ENCODE measurements around the gene UCP2. TPM values are rescaled to one million over a fixed set of nuclear protein-coding genes. Genes with fewer than 3 reads are reported as not detected.

UCP2 gene
- polyA plus RNA-seq, 2 donors, result 3.0 to 5.0 TPM

DNA sequence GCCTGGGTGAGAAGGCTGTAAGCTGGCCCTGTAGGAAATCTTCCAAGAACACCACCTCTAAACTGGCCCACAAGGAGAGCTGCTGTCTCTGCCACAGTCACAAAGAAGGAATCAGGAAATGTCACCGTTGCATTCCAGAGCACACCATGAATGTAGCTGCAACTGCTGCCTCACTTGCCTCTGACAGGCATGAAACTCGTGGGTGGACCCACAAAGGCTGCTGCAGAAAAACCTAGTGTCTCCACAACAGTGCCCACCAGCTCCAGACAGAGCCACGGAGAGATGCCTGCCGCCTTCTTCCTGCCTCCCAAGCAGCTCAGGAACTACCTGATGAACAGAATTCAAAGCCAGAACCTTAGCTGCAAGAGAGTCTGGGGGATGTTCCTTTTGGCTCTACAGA lies 21.3 kb downstream of the UCP2 start:
- Histone ChIP-seq H3K27ac (ENCODE audit: low read depth in 2 of 2, low read length in 1 of 2) (no peak overlapping the region), H3K9me3 (ENCODE audit: control insufficient read depth in 2 of 2, insufficient read depth in 1 of 2, low read depth in 1 of 2, low read length in 1 of 2) (no peaks in the 10 kb centered on the region), H3K4me1 (ENCODE audit: control insufficient read depth in 2 of 2, insufficient read depth in 2 of 2, low read length in 1 of 2) (peaks cover 0 to 2% of the 10 kb centered on the region in 2 donors), H3K36me3 (ENCODE audit: control insufficient read depth in 2 of 2, insufficient read depth in 2 of 2, low read length in 1 of 2) (no peaks in the 10 kb centered on the region), H3K27me3 (ENCODE audit: control insufficient read depth in 1 of 2, insufficient read depth in 2 of 2, low read length in 2 of 2) (no peaks in the 10 kb centered on the region), H3K4me3 (ENCODE audit: low read depth in 1 of 2, low read length in 2 of 2) (no peak overlapping the region)
- WGBS, 2 donors, result 65 to 68% methylated on average over 4 of the region's 4 CpGs

DNA sequence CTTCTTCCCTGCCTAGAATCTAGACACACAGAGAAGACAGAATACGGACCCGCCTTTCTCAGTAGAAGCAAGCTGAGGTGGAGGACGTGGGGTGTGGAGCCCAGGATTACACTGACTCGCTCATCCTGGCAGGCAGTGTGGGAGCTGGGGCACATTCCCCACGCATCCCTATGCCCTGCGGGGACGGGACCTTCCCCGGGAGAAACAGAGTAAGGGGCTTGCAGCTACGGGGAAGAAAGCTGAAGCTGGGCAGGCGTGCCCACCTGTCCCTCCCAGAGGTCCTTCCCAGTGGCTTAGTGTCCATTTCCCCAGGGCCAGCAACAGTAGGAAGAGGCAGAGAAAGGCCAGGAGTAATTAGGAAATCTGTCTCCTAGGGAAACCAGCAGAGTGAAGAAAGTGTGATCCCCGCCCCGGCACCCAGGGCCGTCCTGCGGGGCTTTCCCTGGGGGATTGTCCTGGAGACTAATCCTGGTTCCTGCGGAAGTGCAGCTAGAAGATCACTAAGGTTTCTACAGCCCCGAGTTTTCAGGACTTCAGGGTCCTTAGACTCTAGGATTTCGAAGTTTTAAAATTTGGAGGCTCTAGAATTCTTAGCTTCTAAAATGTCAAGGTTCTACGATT lies 24.0 kb downstream of the UCP2 start:
- Histone ChIP-seq H3K4me1 (ENCODE audit: control insufficient read depth in 2 of 2, insufficient read depth in 2 of 2, low read length in 1 of 2) (peaks cover 0 to 2% of the 10 kb centered on the region in 2 donors), H3K27me3 (ENCODE audit: control insufficient read depth in 1 of 2, insufficient read depth in 2 of 2, low read length in 2 of 2) (no peaks in the 10 kb centered on the region), H3K4me3 (ENCODE audit: low read depth in 1 of 2, low read length in 2 of 2) (no peak overlapping the region), H3K27ac (ENCODE audit: low read depth in 2 of 2, low read length in 1 of 2) (no peak overlapping the region), H3K36me3 (ENCODE audit: control insufficient read depth in 2 of 2, insufficient read depth in 2 of 2, low read length in 1 of 2) (no peaks in the 10 kb centered on the region), H3K9me3 (ENCODE audit: control insufficient read depth in 2 of 2, insufficient read depth in 1 of 2, low read depth in 1 of 2, low read length in 1 of 2) (no peaks in the 10 kb centered on the region)
- 77% methylated on average over 18 of the region's 18 CpGs for WGBS, 2 donors

DNA sequence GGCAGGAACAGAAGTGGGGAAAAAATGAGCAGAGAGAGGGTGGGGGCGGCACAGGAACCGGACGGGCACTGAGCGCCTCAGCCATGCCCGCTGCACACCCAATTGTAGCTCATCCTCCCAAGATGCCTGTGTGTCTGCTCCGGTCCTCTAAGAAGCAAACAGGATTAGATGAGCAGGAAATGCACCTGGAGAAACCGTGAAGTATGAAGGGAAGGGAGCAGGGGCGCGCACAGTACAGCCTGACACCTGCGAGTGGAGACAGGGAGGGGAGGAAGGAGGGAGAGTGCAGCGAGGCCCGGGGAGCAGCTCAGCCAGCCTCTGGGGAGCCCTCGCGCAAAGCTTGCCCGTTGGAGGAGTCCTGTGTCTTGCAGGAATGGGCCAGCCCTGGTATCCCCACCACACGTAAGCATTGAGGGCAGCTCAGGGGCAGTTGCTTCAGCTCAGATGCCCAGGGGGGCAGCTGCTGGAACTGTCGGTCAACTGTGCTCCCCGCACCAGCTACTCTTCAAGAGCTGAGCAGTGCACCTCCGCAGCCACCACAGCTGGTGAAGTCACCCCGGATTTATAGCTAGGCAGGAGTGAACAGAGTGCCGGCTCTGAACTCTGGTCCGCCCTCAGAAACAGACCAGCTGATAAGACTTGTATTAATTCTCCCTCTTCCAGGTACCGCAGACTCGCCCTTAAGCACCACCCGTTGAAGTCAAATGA lies 24.8 kb downstream of the UCP2 start:
- no peaks in the 10 kb centered on the region for H3K27me3 ChIP-seq (ENCODE audit: control insufficient read depth in 1 of 2, insufficient read depth in 2 of 2, low read length in 2 of 2)
- peaks cover 0 to 2% of the 10 kb centered on the region in 2 donors for H3K4me1 ChIP-seq (ENCODE audit: control insufficient read depth in 2 of 2, insufficient read depth in 2 of 2, low read length in 1 of 2)
- WGBS, 2 donors, result 62 to 77% methylated on average over 25 of the region's 25 CpGs
- no peaks in the 10 kb centered on the region for H3K36me3 ChIP-seq (ENCODE audit: control insufficient read depth in 2 of 2, insufficient read depth in 2 of 2, low read length in 1 of 2)
- H3K9me3 ChIP-seq (ENCODE audit: control insufficient read depth in 2 of 2, insufficient read depth in 1 of 2, low read depth in 1 of 2, low read length in 1 of 2), result no peaks in the 10 kb centered on the region
- H3K27ac ChIP-seq (ENCODE audit: low read depth in 2 of 2, low read length in 1 of 2), result no peak overlapping the region
- no peak overlapping the region for H3K4me3 ChIP-seq (ENCODE audit: low read depth in 1 of 2, low read length in 2 of 2)

DNA sequence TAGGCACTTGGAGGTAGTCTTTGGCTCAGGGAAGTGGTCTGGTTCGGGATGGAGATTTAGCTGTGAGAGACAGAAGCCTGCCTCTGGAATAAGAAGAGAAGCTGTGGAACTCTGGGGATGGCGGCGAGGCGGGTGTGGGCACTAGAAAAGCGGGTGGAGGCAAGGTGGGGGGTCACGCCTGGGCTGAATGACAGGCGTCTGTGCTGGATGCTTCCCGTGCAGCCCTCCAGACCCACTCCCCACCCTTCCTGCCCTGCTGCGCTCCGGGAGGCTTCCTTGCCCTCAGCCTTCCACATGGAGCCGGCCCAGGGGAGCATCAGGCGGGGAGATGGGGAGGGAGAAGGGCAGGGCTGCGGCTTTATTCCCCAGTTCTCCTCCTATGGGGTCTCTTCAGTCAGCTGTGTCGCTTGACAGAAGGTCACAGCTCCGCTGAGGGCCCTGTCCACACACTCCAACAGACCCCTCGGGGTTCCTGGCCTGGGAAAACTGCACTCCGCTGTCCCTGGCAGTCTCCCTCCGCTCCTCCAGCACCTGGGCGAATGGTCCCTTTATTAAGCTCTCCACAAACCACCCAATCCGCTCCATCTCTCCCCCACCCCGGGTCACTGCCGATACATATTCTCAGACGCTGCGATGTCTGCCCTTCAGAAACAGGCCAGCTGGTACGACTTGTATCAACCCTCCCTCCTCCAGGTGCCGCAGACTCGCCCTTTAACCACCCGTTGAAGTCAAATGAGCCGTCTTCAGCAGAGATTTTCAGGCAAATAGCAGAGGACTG lies 25.6 kb downstream of the UCP2 start:
- no peaks in the 10 kb centered on the region for H3K27me3 ChIP-seq (ENCODE audit: control insufficient read depth in 1 of 2, insufficient read depth in 2 of 2, low read length in 2 of 2)
- H3K4me3 ChIP-seq (ENCODE audit: low read depth in 1 of 2, low read length in 2 of 2), result no peak overlapping the region
- no peaks in the 10 kb centered on the region for H3K9me3 ChIP-seq (ENCODE audit: control insufficient read depth in 2 of 2, insufficient read depth in 1 of 2, low read depth in 1 of 2, low read length in 1 of 2)
- WGBS, 2 donors, result 52 to 69% methylated on average over 27 to 29 of the region's 29 CpGs
- H3K27ac ChIP-seq (ENCODE audit: low read depth in 2 of 2, low read length in 1 of 2), result no peak overlapping the region
- no peaks in the 10 kb centered on the region for H3K36me3 ChIP-seq (ENCODE audit: control insufficient read depth in 2 of 2, insufficient read depth in 2 of 2, low read length in 1 of 2)
- H3K4me1 ChIP-seq (ENCODE audit: control insufficient read depth in 2 of 2, insufficient read depth in 2 of 2, low read length in 1 of 2), result peaks cover 0 to 2% of the 10 kb centered on the region in 2 donors

DNA sequence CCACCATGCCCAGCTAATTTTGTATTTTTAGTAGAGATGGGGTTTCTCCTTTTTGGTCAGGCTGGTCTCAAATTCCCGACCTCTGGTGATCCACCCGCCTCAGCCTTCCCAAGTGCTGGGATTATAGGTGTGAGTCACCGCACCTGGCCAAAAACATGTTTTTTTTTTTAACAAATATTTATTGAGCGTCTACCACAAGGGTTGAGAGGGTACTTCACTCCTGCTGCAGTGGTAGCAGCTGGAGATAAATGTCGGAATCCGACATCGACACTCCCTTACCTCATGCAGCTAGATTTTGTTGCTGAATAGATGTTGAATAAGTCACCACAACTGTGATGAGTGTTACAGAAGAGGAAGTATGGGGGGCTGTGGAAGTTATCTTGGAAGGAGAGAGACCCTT lies 30.8 kb downstream of the UCP2 start:
- H3K36me3 ChIP-seq (ENCODE audit: control insufficient read depth in 2 of 2, insufficient read depth in 2 of 2, low read length in 1 of 2), result no peaks in the 10 kb centered on the region
- H3K4me3 ChIP-seq (ENCODE audit: low read depth in 1 of 2, low read length in 2 of 2), result no peak overlapping the region
- 87 to 88% methylated on average over 7 of the region's 7 CpGs for WGBS, 2 donors
- no peaks in the 10 kb centered on the region for H3K4me1 ChIP-seq (ENCODE audit: control insufficient read depth in 2 of 2, insufficient read depth in 2 of 2, low read length in 1 of 2)
- no peak overlapping the region for H3K27ac ChIP-seq (ENCODE audit: low read depth in 2 of 2, low read length in 1 of 2)
- no peaks in the 10 kb centered on the region for H3K27me3 ChIP-seq (ENCODE audit: control insufficient read depth in 1 of 2, insufficient read depth in 2 of 2, low read length in 2 of 2)
- H3K9me3 ChIP-seq (ENCODE audit: control insufficient read depth in 2 of 2, insufficient read depth in 1 of 2, low read depth in 1 of 2, low read length in 1 of 2), result no peaks in the 10 kb centered on the region

DNA sequence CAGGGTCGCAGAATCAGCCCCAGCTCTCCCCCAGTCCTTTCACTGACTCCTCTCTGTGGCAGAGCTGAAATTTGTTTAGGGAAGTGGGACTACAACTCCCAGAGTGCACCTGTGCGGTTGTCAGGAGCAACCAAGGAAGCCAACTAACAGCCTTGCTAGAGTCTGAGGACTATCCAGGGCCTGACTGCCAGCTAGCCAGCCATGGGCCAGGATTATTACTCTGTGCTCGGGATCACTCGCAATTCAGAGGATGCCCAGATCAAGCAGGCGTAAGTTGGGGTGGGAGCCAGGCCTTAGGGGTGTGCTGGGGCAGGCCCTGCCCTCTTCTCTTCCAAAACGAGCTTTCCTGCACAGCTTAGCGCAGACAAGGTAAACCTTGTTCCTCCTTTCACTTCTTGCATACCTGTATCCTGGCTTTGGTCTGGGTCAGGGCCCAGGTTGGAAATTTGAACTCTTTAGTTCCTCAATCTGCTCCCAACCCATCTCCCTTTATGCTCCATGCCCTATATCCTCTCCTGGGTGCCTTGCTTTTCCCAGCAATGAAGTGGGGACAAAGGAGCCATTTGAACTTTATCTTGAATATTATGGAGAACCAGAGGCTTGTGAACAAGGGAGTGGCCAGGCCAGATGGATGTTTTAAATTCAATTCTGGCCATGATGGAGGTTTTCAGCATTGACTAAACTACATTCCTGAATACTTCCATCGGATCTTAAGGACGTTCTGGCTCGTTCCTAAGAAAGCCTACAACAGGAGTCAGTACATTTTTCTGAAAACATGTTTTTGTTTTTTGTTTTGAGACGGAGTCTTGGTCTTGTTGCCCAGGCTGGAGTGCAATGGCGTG lies 31.6 kb downstream of the UCP2 start, which contains the start of gene DNAJB13:
TSS of gene DNAJB13 (plus strand) at position 158 of the 842 bp plus-strand sequence. CDS start at position 202, 44 bp downstream.
- Histone ChIP-seq H3K27ac (ENCODE audit: low read depth in 2 of 2, low read length in 1 of 2) (no peak within 1 kb of the TSS), H3K9me3 (ENCODE audit: control insufficient read depth in 2 of 2, insufficient read depth in 1 of 2, low read depth in 1 of 2, low read length in 1 of 2) (no peaks in the 10 kb centered on the region), H3K27me3 (ENCODE audit: control insufficient read depth in 1 of 2, insufficient read depth in 2 of 2, low read length in 2 of 2) (no peaks in the 10 kb centered on the region), H3K36me3 (ENCODE audit: control insufficient read depth in 2 of 2, insufficient read depth in 2 of 2, low read length in 1 of 2) (no peaks in the 10 kb centered on the region), H3K4me1 (ENCODE audit: control insufficient read depth in 2 of 2, insufficient read depth in 2 of 2, low read length in 1 of 2) (no peaks in the 10 kb centered on the region), H3K4me3 (ENCODE audit: low read depth in 1 of 2, low read length in 2 of 2) (no peak within 1 kb of the TSS)
- 71 to 75% methylated on average over 12 of the region's 12 CpGs for WGBS, 2 donors

DNA sequence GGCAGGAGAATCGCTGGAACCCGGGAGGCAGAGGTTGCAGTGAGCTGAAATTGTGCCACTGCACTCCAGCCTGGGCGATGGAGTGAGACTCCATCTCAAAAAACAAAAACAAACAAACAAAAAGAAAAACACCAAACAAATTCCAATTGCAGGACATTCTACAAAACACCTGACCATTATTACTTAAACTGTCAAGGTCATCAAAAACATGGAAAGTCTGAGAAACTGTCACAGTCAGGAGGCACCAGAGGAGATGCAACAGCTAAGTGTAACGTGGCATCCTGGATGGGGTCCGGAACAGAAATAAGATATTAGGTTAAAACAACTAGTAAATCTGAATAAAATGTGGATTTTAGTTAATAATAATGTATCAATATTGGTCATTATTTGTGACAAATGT lies 32.7 kb downstream of the UCP2 start:
- H3K27ac ChIP-seq (ENCODE audit: low read depth in 2 of 2, low read length in 1 of 2), result no peak overlapping the region
- H3K4me3 ChIP-seq (ENCODE audit: low read depth in 1 of 2, low read length in 2 of 2), result no peak overlapping the region
- no peaks in the 10 kb centered on the region for H3K9me3 ChIP-seq (ENCODE audit: control insufficient read depth in 2 of 2, insufficient read depth in 1 of 2, low read depth in 1 of 2, low read length in 1 of 2)
- H3K4me1 ChIP-seq (ENCODE audit: control insufficient read depth in 2 of 2, insufficient read depth in 2 of 2, low read length in 1 of 2), result no peaks in the 10 kb centered on the region
- H3K27me3 ChIP-seq (ENCODE audit: control insufficient read depth in 1 of 2, insufficient read depth in 2 of 2, low read length in 2 of 2), result no peaks in the 10 kb centered on the region
- H3K36me3 ChIP-seq (ENCODE audit: control insufficient read depth in 2 of 2, insufficient read depth in 2 of 2, low read length in 1 of 2), result no peaks in the 10 kb centered on the region
- 84 to 90% methylated on average over 5 of the region's 5 CpGs for WGBS, 2 donors

DNA sequence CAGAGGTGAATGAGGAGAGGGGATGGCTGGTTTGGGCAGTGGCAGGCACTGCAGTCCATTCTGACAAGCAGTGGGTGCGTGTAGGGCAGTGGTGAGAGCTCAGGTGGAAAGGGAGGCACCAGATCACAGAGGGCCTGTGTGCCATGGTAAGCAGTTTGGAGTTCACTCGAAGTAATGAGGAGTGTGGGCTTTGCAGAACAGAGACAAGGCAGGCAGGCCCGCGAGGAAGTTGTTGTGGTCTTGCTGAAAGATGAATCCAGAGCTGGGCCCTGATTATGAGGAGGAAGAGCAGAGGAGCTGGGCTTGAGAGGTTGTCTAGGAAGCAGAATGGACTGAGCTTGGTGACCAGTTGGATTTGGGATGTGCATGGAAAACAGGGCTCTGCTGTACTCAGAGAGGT lies 33.4 kb downstream of the UCP2 start:
- WGBS, 2 donors, result 86 to 89% methylated on average over 4 of the region's 4 CpGs
- Histone ChIP-seq H3K9me3 (ENCODE audit: control insufficient read depth in 2 of 2, insufficient read depth in 1 of 2, low read depth in 1 of 2, low read length in 1 of 2) (no peaks in the 10 kb centered on the region), H3K36me3 (ENCODE audit: control insufficient read depth in 2 of 2, insufficient read depth in 2 of 2, low read length in 1 of 2) (no peaks in the 10 kb centered on the region), H3K27ac (ENCODE audit: low read depth in 2 of 2, low read length in 1 of 2) (no peak overlapping the region), H3K4me3 (ENCODE audit: low read depth in 1 of 2, low read length in 2 of 2) (no peak overlapping the region), H3K27me3 (ENCODE audit: control insufficient read depth in 1 of 2, insufficient read depth in 2 of 2, low read length in 2 of 2) (no peaks in the 10 kb centered on the region), H3K4me1 (ENCODE audit: control insufficient read depth in 2 of 2, insufficient read depth in 2 of 2, low read length in 1 of 2) (no peaks in the 10 kb centered on the region)

DNA sequence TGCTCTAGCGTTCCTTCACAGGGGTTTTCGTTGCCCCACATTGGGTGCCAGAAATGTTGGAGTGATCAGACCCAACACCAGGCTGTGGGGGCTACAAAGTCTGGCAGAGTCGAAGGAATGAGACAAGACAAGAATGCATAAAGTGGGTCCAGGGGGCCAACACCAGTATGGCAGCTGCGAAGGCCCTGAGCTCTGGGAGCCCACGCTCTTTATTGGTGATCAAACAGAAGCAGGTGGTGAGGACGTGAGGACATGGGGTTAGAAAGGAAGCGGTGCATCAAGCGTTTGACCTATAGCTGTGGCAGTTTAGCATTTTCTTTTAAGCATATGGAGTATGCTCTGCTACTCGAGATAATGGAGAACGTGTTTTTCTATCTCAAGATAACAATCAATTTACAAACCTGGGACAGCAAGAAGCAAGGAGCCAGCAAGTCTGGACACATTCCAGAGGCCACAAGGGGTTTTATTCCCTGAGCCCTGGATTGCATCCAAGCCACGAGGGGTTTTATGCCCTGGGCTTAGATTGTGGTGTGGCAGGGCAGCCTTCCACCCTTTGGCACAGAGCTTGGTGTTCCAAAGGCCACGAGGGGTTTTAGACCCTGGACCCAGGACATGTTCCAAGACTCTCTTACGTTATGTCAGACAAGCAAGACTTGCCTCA lies 35.7 kb downstream of the UCP2 start:
- H3K4me1 ChIP-seq (ENCODE audit: control insufficient read depth in 2 of 2, insufficient read depth in 2 of 2, low read length in 1 of 2), result no peaks in the 10 kb centered on the region
- WGBS, 2 donors, result 77 to 82% methylated on average over 13 of the region's 13 CpGs
- no peaks in the 10 kb centered on the region for H3K36me3 ChIP-seq (ENCODE audit: control insufficient read depth in 2 of 2, insufficient read depth in 2 of 2, low read length in 1 of 2)

More for the DNA sequence above, 35.7 kb downstream of the UCP2 start:
- H3K9me3 ChIP-seq (ENCODE audit: control insufficient read depth in 2 of 2, insufficient read depth in 1 of 2, low read depth in 1 of 2, low read length in 1 of 2), result no peaks in the 10 kb centered on the region
- no peak overlapping the region for H3K27ac ChIP-seq (ENCODE audit: low read depth in 2 of 2, low read length in 1 of 2)
- no peak overlapping the region for H3K4me3 ChIP-seq (ENCODE audit: low read depth in 1 of 2, low read length in 2 of 2)
- H3K27me3 ChIP-seq (ENCODE audit: control insufficient read depth in 1 of 2, insufficient read depth in 2 of 2, low read length in 2 of 2), result no peaks in the 10 kb centered on the region

Measured in esophagus (tissue), 2 donors.